Left renal cortex interstitium (tissue), 4 donors: ENCODE results near the gene SF3B4. TPM values are rescaled to one million over a fixed set of nuclear protein-coding genes. Genes with fewer than 3 reads are reported as not detected.
"Not testable (repeated sequence)": the region's sequence is repeated elsewhere in the genome, so short reads cannot be mapped to it uniquely, and the experiment has no call there.

Experiments used
- DNase-seq, 4 donors: peaks; one replicate each; pipeline ENCODE4 v3.0.0-alpha.2; 2013; ENCODE audit warnings: low read depth in 4 of 4, low spot score in 2 of 4, missing footprints in 1 of 4
- polyA plus RNA-seq, 4 donors: library from polyadenylated mRNA; unstranded; fragments of 120-200 nt; gene quantifications; one replicate each; pipeline ENCODE4 v1.2.1, GENCODE V29; 2013; ENCODE audit not compliant: insufficient read length in 4 of 4

Gene SF3B4
- polyA plus RNA-seq, 4 donors = 73.0 to 84.5 (median 76.4) TPM

DNA sequence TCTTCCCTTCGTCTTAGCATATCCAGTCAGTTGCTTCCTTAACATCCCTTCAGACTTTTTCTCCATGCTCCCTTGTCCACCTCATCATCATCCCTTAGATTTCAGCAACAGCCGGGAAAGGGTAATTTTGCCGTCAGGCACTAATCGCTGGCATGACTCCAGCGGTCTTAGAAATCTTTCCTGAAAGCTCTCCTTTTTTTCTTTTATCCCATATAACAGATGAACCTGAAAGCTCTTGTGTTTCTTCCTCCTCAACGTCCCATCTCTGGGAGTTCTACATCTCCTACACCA is 38.7 kb downstream of the SF3B4 start:
- DNase-seq = peak in 1 of 4 donors; percentile 59

DNA sequence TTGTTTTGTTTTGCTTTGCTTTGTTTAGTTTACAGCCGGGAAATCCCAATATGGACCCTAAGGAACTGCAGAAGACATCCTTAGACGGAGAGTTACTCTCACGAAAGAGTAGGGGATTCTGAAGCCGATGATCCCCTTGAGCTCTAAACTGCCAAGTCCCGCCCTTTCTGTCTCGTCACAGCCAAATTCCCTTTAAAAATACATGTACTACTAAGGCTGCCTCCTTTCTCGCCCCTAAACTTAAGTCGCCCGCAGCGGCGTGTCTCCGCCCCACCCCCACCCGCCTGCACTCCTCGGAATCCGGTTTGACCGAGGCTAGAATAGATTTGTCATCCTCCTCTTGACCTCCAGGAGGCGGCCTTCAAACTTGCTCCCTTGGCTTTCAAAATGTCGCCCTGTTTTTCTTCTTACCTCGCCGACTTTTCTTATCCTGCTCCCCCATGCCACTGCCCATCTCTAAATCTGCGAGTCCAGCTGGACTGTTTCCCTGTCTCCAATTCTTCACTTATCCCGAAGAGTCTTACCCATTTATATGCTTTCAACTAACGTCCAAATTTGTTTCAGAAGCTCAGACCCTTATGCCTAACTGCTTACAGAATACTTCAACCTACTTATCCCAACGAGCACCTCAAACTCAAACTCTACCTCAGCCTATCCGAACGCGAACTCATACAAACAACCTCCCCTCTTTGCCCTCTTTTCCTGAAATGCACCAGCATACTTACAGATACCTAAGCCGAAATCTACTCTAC is 39.2 kb downstream of the SF3B4 start:
- DNase-seq = peak; percentile 83 to 92 (median 87)

DNA sequence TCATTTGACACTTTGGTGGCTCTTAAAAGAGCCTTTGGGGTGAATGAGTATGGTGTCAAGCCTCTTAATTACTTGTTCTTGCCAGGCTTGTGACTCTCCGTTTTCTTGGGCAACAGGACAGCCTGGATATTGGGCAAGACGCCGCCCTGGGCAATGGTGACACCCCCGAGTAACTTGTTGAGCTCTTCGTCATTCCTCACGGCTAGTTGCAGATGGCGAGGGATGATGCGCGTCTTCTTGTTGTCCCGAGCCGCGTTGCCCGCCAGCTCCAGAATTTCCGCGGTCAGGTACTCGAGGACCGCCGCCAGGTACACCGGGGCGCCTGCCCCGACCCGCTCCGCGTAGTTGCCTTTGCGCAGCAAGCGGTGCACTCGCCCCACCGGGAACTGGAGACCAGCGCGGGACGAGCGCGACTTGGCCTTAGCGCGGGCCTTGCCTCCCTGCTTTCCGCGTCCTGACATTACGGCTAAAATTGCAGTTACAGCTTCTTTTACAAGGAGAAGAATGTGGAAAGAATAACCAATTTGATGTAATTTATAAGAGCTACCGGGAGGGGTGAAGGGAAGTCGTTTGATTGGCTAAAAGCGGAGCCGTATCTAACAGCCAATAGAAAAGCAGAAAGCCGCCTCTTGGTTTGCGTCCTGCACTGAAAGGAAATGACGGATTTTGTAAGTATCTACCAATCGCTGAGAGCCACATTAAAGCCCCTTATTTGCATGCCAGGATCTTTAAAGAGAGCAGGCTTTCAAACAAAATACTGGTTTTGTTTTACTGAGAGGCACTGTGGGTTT is 40.0 kb downstream of the SF3B4 start:
- peak; percentile 92 to 98 (median 96) for DNase-seq

DNA sequence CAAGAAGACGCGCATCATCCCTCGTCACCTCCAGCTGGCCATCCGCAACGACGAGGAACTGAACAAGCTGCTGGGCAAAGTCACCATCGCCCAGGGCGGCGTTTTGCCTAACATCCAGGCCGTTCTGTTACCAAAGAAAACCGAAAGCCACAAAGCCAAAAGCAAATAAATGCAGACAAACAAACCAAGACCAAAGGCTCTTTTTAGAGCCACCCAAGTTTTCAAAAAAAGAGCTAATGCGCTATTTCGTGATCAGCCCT is 40.5 kb downstream of the SF3B4 start:
- DNase-seq = not testable (repeated sequence)

DNA sequence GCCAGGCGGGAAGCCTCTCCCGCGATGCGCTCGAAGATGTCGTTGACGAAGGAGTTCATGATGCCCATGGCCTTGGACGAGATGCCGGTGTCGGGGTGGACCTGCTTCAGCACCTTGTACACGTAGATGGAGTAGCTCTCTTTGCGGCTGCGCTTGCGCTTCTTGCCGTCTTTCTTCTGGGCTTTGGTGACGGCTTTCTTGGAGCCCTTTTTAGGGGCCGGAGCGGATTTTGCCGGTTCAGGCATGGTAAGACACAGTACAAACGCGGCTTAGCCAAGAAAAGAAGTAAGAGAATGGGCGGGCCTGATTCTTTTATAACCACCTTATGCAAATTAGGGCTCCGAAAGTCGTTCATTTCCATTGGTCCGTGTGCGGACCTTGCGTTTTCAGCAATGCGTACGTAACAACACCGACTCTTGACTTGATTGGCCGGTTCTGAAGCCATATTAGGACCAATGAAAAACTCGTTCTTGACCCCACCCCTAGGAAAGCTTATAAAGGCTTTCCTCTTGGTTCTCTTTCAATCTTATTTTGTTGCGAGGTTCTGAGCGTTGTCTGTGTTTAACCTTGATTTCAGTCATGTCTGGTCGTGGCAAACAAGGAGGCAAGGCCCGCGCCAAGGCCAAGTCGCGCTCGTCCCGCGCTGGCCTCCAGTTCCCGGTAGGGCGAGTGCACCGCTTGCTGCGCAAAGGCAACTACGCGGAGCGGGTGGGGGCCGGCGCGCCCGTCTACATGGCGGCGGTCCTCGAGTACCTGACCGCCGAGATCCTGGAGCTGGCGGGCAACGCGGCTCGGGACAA is 41.0 kb downstream of the SF3B4 start:
- peak; percentile 97 to 99 (median 98) for DNase-seq

DNA sequence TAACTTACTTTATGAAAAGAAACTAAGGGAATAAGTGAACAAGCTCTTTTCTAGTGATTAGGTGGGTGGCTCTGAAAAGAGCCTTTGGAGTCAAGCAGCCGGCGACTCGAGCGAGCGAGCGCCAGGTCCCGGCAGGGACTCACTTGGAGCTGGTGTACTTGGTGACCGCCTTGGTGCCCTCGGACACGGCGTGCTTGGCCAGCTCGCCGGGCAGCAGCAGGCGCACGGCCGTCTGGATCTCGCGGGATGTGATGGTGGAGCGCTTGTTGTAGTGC is 41.5 kb downstream of the SF3B4 start:
- DNase-seq = not testable (repeated sequence)

DNA sequence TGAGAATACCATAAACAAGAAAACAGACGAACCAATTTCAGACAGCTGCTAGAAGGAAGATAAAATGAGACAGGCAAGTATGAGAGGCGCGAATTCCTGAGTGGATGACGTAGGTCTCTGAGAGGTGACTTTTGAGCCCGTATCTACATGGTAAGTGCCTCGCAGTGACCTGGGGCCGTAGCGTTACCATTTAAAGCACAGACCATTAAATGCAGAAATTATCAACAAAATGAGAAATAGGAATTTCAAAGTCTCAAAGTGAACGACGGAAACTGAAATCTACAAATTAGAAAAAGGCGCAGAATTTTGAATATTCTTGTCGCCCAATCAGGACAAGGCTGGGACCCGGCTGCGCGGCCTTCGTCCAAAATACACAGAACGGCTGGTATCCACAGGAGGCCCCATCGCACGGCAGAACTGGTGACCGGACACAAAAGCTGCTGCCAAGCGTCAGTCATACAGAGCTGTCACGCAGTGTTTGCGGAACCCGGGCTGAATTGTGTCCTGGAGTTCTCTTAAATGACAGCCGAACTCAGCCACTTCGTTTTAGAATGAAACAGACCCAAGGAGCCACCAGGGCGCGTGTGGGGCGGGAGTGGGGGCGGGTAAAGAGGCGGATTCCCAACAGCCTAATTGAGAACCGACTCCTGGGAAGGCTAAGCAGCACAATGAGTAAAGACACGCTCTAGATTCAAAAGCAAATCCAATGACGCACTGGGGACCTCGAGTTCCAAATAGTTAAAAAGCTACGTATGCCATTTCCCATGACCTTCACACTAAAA is 42.1 kb downstream of the SF3B4 start:
- peak in 3 of 4 donors; percentile 79 to 85 (median 80) for DNase-seq

DNA sequence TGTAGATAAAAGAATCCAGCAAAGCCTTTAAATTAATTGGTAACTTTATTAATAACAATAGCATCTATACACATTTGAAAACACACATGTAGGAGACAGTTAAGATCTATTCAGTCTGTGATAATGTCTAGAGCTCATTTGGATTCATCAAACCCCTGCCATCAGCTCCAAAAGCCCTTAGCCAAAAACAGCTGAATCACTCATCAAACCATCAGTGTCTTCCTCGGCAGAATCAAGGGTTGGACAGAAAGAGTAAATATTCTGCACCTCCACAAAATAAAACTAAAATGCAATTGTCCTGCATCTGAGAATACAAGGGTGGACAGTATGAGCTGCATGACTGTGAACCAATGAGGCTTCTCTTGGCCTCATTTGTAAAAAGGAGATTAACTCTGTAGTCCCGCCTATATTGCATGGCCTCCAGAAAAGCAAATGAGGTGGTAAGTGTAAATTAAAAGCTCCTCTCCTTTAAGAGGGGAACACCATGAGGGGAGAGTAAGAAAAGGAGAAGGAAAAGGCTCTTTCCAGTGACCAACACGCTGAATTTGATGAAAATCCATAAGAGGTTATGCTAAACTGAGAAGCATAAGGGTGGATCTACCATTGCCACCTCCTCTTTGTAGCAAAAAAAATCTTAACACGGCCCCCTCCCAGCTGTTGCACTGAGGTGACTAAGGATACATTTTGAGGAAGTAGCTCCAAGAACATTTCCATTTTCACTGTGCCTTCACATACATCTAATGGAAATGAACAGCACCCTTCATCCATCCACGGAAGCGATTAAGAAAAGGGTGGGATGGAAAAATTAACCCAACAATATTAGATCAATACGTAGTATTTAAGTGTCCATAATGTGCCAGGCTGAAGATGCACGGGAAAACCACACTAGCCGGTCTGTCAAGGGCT is 42.9 kb downstream of the SF3B4 start:
- DNase-seq = peak in 1 of 4 donors; percentile 50

DNA sequence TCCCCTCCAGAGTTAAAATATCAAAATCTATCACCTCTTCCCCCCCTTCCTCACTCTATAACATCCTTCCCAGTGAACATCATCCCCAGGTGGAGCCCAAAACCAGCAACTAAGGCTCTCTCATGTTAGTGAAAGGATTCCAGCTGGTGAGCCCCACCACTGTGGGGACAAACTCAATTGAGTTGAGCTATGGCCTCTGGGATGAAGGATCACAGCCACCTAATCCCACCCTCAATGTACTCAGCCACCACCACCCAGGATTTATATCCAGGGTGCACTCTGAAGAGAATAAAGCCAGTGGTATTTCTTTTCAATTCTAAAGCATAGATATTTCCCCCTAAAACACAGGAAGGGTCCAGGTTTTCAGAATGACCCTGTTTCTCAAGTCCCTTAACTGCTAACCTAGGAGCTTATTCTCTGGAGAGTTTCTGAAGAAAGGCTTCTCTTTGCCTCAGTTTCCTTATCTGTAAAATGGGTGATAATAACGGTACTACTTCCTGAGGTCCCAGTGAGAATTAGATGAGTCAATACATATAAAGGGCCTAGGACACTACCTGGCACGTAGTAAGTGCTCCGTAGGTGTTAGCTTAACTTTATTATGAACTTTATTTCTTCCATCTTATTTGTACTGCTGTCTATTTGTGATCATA is 43.9 kb downstream of the SF3B4 start:
- DNase-seq = no peak

DNA sequence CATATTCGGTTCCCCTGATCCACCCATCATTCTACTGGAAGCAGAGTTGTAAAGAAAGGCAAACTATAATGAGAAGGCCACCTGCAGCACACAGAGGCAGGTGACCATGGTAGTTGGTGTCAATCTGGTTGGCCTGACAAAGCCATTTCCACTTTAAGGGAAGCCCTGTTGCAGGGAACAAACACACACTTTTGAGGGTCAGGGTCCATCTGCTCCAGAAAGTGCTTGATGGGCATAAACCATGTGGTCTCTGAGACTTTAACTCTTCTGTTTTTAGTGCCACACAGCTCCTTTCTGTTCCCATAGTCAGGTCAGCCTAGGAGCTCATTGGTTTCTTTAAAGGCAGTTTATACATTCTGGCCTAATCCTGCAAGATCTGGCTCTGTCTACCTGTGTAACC is 45.7 kb downstream of the SF3B4 start:
- DNase-seq = no peak

DNA sequence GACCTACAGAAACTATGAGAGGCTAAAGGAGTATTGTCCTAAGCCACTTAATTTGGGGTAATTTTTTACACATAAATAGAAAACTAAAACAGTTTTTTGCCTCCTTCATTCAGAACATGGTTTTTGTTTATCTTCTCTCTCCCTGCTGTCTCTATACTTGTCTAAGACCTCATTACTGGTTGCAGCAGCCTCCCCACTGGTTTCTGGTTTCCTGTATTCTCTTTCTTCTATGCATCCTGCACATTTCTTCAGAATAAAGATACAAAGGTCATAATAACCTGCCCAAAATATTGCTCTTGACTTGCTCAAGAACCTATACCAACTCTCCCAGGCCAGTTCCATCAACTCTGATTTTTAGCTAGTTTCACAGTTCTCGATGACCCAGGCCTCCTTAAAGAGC is 48.0 kb downstream of the SF3B4 start:
- DNase-seq = no peak

DNA sequence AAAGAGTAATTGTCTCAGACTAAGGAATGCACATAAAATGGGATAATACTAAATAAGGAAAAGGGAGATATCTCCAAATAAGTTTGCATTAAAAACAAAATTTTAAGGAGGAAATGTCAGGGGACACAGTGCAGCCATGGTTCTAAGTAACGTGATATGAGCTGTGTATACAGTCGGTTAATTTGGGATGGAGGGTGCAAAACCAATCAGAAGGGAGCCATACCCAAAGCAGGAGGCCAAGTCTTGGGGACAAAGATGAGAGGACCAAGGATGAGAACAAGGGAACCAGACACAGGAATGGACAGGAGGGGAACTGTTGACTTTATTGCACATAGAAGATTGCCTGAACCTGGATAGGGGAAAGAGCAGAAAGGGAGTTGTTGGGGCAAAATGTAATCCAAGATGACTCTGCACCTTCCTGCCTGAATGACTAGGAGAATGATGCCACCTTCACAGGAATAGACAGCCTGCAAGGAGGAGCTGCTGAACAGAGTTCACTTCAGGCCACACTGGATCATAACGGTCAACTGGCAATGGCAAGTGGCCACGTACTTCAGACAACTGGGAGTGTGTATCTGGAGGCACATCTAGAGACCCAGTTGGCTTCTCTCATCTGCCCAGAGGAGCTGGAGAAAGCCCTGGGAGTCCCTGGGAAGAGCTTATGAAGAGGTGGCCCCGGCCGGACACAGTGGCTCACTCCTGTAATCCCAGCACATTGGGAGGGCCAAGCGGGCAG is 50.2 kb downstream of the SF3B4 start:
- DNase-seq = no peak

Other genes with a start within 250 kb of the SF3B4 start
- 1 to 10 TPM in 3 of 4 donors, under 1 TPM in 1; 0.91 to 2.6 (median 1.8) TPM for gene FCGR1A, start 145.1 kb downstream of the SF3B4 start, polyA plus RNA-seq
- gene BOLA1, start 28.2 kb downstream of the SF3B4 start, polyA plus RNA-seq = 10 to 100 TPM; 20.6 to 29.5 (median 25.6) TPM
- gene SV2A, start 10.0 kb downstream of the SF3B4 start, polyA plus RNA-seq = 1 to 10 TPM; 7.7 to 8.7 (median 8.3) TPM
- gene MTMR11, start 9.1 kb upstream of the SF3B4 start, polyA plus RNA-seq = 10 to 100 TPM; 25.8 to 36.5 (median 30.0) TPM
- 10 to 100 TPM; 16.9 to 21.8 (median 19.0) TPM for gene OTUD7B, start 82.9 kb upstream of the SF3B4 start, polyA plus RNA-seq
- gene VPS45, start 140.0 kb upstream of the SF3B4 start, polyA plus RNA-seq = 10 to 100 TPM; 67.4 to 76.3 (median 70.1) TPM
- 10 to 100 TPM; 41.4 to 67.8 (median 56.2) TPM for gene PLEKHO1, start 222.1 kb upstream of the SF3B4 start, polyA plus RNA-seq